Measurements from ENCODE around the gene NUP85. TPM values are rescaled to one million over a fixed set of nuclear protein-coding genes. Genes with fewer than 3 reads are reported as not detected.

Gene NUP85
- total RNA-seq, 3 donors from 2014 or later (not counting 1 experiment from before 2014, with no cell fraction given) = 71.1 to 78.1 (median 77.0) TPM

- Histone ChIP-seq H3K4me3 (ENCODE audit: low read length) (no peak overlapping the region), H3K27me3 (ENCODE audit: control insufficient read depth, insufficient read depth, low read length) (no peaks in the 10 kb centered on the region), H3K4me1 (ENCODE audit: control insufficient read depth, insufficient read depth, low read length) (peaks cover 4% of the 10 kb centered on the region), H3K27ac (ENCODE audit: low read length) (no peak overlapping the region), H3K9me3 (ENCODE audit: control insufficient read depth, insufficient read depth, low read length) (no peaks in the 10 kb centered on the region), H3K36me3 (ENCODE audit: control insufficient read depth, insufficient read depth, low read length) (peaks cover 47% of the 10 kb centered on the region)
- TF ChIP-seq CTCF (IDR thresholded peaks at IDR 0.05) = no peak
- no peak for DNase-seq
- ATAC-seq = no peak
- Mint-ChIP-seq H3K9me3 (no peaks in the 10 kb centered on the region), H3K36me3 (peaks cover 6% of the 10 kb centered on the region), H3K4me3 (no peak overlapping the region), H3K27ac (peak overlapping the region in 1 of 2 donors; percentile 66), H3K27me3 (ENCODE audit: low read depth in 2 of 2) (no peaks in the 10 kb centered on the region), H3K4me1 (peaks cover 6 to 15% of the 10 kb centered on the region in 2 donors)
- intact Hi-C loops (cut with micrococcal nuclease) = loop anchor here (5.0 kb wide), 1 partner anchor 41 kb away; the partner anchor contains the start of gene NT5C
- 94% methylated on average over 4 of the region's 4 CpGs for WGBS (ENCODE audit: insufficient coverage)
Observed at GRCh38 chr17:75173526-75173925, 32.0 kb upstream of the NUP85 start.

DNA sequence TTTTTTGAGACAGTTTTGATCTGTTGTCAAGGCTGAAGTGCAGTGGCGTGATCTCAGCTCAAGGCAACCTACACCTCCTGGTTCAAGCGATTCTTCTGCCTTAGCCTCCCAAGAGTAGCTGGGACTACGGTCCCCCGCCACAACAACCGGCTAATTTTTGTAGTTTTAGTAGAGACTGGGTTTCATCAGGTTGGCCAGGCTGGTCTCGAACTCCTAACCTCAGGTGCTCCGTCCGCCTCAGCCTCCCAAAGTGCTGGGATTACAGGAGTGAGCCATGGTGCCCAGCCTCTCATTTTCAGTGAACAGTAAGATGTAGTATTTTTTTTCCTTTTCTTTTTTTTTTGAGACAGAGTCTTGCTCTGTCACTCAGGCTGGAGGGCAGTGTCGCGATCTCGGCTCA lies 30.5 kb upstream of the NUP85 start:
- TF ChIP-seq CTCF (IDR thresholded peaks at IDR 0.05) = no peak
- peaks cover 5% of the 10 kb centered on the region for H3K4me1 ChIP-seq (ENCODE audit: control insufficient read depth, insufficient read depth, low read length)
- H3K9me3 Mint-ChIP-seq = no peaks in the 10 kb centered on the region
- H3K27ac ChIP-seq (ENCODE audit: low read length) = no peak overlapping the region
- H3K27me3 Mint-ChIP-seq (ENCODE audit: low read depth in 2 of 2) = no peaks in the 10 kb centered on the region
- WGBS (ENCODE audit: insufficient coverage) = 96% methylated on average over 11 of the region's 11 CpGs
- H3K36me3 ChIP-seq (ENCODE audit: control insufficient read depth, insufficient read depth, low read length) = peaks cover 53% of the 10 kb centered on the region
- no peaks in the 10 kb centered on the region for H3K27me3 ChIP-seq (ENCODE audit: control insufficient read depth, insufficient read depth, low read length)
- intact Hi-C loops (cut with micrococcal nuclease) = loop anchor here (5.0 kb wide), 1 partner anchor 43 kb away; the partner anchor contains the start of gene NT5C
- peak overlapping the region in 1 of 2 donors; percentile 9 for H3K27ac Mint-ChIP-seq
- ATAC-seq = no peak
- DNase-seq = no peak
- no peak overlapping the region for H3K4me3 ChIP-seq (ENCODE audit: low read length)
- H3K9me3 ChIP-seq (ENCODE audit: control insufficient read depth, insufficient read depth, low read length) = no peaks in the 10 kb centered on the region
- no peak overlapping the region for H3K4me3 Mint-ChIP-seq
- peaks cover 6 to 15% of the 10 kb centered on the region in 2 donors for H3K4me1 Mint-ChIP-seq
- peaks cover 6% of the 10 kb centered on the region for H3K36me3 Mint-ChIP-seq

GRCh38 chr17:75176625-75177024 lies 28.9 kb upstream of the NUP85 start:
- Histone ChIP-seq H3K27me3 (ENCODE audit: control insufficient read depth, insufficient read depth, low read length) (no peaks in the 10 kb centered on the region), H3K4me1 (ENCODE audit: control insufficient read depth, insufficient read depth, low read length) (peaks cover 11% of the 10 kb centered on the region), H3K9me3 (ENCODE audit: control insufficient read depth, insufficient read depth, low read length) (no peaks in the 10 kb centered on the region), H3K36me3 (ENCODE audit: control insufficient read depth, insufficient read depth, low read length) (peaks cover 53% of the 10 kb centered on the region), H3K27ac (ENCODE audit: low read length) (no peak overlapping the region), H3K4me3 (ENCODE audit: low read length) (no peak overlapping the region)
- no peak for DNase-seq
- H3K27ac Mint-ChIP-seq = peak overlapping the region in 1 of 2 donors; percentile 18
- peaks cover 15 to 23% of the 10 kb centered on the region in 2 donors for H3K4me1 Mint-ChIP-seq
- TF ChIP-seq CTCF (IDR thresholded peaks at IDR 0.05) = no peak
- peaks cover 6% of the 10 kb centered on the region for H3K36me3 Mint-ChIP-seq
- ATAC-seq = no peak
- H3K4me3 Mint-ChIP-seq = no peak overlapping the region
- H3K27me3 Mint-ChIP-seq (ENCODE audit: low read depth in 2 of 2) = no peaks in the 10 kb centered on the region
- WGBS (ENCODE audit: insufficient coverage) = 91% methylated on average over 5 of the region's 5 CpGs
- intact Hi-C loops (cut with micrococcal nuclease) = no loop called here
- H3K9me3 Mint-ChIP-seq = no peaks in the 10 kb centered on the region

DNA sequence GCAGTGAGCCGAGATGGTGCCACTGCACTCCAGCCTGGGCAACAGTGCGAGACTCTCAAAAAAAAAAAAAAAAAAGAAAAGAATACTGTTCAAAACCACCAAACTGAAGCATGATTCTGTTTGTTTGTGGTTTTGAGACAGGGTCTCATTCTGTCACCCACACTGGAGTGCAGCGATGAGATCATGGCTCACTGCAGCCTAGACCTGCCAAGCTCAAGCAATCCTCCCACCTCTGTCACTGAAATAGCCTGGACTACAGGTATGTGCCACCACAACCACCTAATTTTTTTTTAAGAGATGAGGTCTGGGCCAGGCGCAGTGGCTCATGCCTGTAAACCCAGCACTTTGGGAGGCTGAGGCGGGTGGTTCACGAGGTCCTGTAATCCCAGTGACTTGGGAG lies 27.0 kb upstream of the NUP85 start:
- Mint-ChIP-seq H3K4me3 (no peak overlapping the region), H3K27ac (peak overlapping the region; percentile 9 to 38), H3K36me3 (peaks cover 5% of the 10 kb centered on the region), H3K27me3 (ENCODE audit: low read depth in 2 of 2) (no peaks in the 10 kb centered on the region), H3K4me1 (peaks cover 21 to 22% of the 10 kb centered on the region in 2 donors), H3K9me3 (no peaks in the 10 kb centered on the region)
- intact Hi-C loops (cut with micrococcal nuclease) = no loop called here
- 60% methylated on average over 4 of the region's 6 CpGs for WGBS (ENCODE audit: insufficient coverage)
- Histone ChIP-seq H3K4me3 (ENCODE audit: low read length) (no peak overlapping the region), H3K9me3 (ENCODE audit: control insufficient read depth, insufficient read depth, low read length) (no peaks in the 10 kb centered on the region), H3K4me1 (ENCODE audit: control insufficient read depth, insufficient read depth, low read length) (peaks cover 11% of the 10 kb centered on the region), H3K27me3 (ENCODE audit: control insufficient read depth, insufficient read depth, low read length) (no peaks in the 10 kb centered on the region), H3K27ac (ENCODE audit: low read length) (no peak overlapping the region), H3K36me3 (ENCODE audit: control insufficient read depth, insufficient read depth, low read length) (peaks cover 42% of the 10 kb centered on the region)
- ATAC-seq (no peak), DNase-seq (no peak)
- no peak for TF ChIP-seq CTCF (IDR thresholded peaks at IDR 0.05)
